Measurements from ENCODE around the gene UBQLNL. TPM values are rescaled to one million over a fixed set of nuclear protein-coding genes. Genes with fewer than 3 reads are reported as not detected.

UBQLNL gene
- total RNA-seq, 1 donor from 2014 or later: 0.19 TPM

DNA sequence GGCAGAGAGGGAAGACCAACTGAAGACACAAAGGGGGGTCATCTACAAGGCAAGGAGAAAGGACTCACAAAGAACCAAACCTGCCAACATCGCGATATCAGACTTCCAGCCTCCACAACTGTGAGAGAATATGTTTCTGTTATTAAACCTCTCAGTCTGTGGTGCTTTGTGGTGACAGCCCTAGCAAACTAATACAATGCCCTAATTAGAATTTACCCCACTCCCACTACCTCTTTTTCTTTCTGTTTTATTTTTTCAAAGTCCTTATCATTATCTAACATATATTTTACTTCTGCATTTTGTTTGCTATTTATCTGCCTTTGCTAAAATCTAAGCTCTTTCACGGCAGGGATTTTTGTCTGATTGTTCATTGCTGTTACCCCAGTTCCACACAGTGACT is 30.5 kb downstream of the UBQLNL start:
- no peaks in the 10 kb centered on the region for H3K27me3 Mint-ChIP-seq (ENCODE audit: insufficient read depth, low read depth)
- Histone ChIP-seq H4K20me1 (ENCODE audit: low read depth) (no peaks in the 10 kb centered on the region), H3K79me2 (ENCODE audit: low read depth) (no peaks in the 10 kb centered on the region), H3K9me3 (ENCODE audit: low read depth) (no peaks in the 10 kb centered on the region), H3K4me2 (no peak overlapping the region), H3K4me1 (peaks cover 4% of the 10 kb centered on the region), H3K27me3 (no peaks in the 10 kb centered on the region), H3K36me3 (no peaks in the 10 kb centered on the region), H3K4me3 (no peak overlapping the region), H3F3A (ENCODE audit: low read depth) (no peaks in the 10 kb centered on the region), H3K9ac (no peak overlapping the region), H2AFZ (replicated peaks) (no peak overlapping the region), H3K27ac (no peak overlapping the region)
- H3K9me3 Mint-ChIP-seq: no peaks in the 10 kb centered on the region
- H3K36me3 Mint-ChIP-seq: no peaks in the 10 kb centered on the region
- no peak for DNase-seq (ENCODE audit: low spot score)
- H3K27ac Mint-ChIP-seq: no peak overlapping the region
- no peak overlapping the region for H3K4me3 Mint-ChIP-seq
- H3K4me1 Mint-ChIP-seq: no peaks in the 10 kb centered on the region
- TF ChIP-seq, protein P1, sequence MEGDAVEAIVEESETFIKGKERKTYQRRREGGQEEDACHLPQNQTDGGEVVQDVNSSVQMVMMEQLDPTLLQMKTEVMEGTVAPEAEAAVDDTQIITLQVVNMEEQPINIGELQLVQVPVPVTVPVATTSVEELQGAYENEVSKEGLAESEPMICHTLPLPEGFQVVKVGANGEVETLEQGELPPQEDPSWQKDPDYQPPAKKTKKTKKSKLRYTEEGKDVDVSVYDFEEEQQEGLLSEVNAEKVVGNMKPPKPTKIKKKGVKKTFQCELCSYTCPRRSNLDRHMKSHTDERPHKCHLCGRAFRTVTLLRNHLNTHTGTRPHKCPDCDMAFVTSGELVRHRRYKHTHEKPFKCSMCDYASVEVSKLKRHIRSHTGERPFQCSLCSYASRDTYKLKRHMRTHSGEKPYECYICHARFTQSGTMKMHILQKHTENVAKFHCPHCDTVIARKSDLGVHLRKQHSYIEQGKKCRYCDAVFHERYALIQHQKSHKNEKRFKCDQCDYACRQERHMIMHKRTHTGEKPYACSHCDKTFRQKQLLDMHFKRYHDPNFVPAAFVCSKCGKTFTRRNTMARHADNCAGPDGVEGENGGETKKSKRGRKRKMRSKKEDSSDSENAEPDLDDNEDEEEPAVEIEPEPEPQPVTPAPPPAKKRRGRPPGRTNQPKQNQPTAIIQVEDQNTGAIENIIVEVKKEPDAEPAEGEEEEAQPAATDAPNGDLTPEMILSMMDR (IDR thresholded peaks at IDR 0.05): no peak
- TF ChIP-seq EZH2phosphoT487 (IDR thresholded peaks at IDR 0.05) (no peak), EZH2 (IDR thresholded peaks at IDR 0.05) (no peak)

DNA sequence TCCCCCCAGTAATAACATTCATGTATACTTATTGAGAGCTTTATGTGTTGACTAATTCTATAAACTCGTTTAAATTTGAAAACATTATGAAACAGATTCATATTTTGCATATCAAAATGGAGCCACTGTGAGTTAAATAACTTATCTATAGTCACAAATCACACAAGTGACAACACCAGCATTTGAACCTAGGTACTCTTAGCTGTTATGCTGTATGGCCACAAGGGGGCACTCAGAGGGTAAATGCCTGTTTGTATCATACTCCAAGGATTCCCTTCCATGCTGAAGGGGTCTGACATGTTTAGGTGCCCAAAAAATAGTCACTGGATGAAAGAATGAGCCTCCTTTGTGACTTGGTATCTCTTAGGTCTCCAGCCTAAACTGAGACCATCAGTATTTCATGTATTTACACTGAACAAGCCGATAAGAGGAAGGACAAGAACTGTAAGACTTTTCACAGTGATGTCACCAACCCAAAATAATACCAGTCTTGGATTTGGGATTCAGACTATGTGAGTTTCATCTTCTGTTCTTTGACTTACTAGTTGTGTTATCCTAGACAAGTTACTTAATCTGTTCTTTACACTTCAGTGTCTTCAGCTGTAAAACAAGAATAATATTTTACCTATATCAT is 40.2 kb downstream of the UBQLNL start:
- Histone ChIP-seq H4K20me1 (ENCODE audit: low read depth) (no peaks in the 10 kb centered on the region), H3K27me3 (no peaks in the 10 kb centered on the region), H3K4me1 (no peaks in the 10 kb centered on the region), H3K27ac (no peak overlapping the region), H3K9ac (no peak overlapping the region), H2AFZ (replicated peaks) (no peak overlapping the region), H3F3A (ENCODE audit: low read depth) (no peaks in the 10 kb centered on the region), H3K79me2 (ENCODE audit: low read depth) (no peaks in the 10 kb centered on the region), H3K9me3 (ENCODE audit: low read depth) (no peaks in the 10 kb centered on the region), H3K4me2 (no peak overlapping the region), H3K36me3 (no peaks in the 10 kb centered on the region), H3K4me3 (no peak overlapping the region)
- no peak for TF ChIP-seq EZH2 (IDR thresholded peaks at IDR 0.05)
- TF ChIP-seq, protein P1 (IDR thresholded peaks at IDR 0.05): peak; percentile 87
- Mint-ChIP-seq H3K4me3 (no peak overlapping the region), H3K36me3 (no peaks in the 10 kb centered on the region), H3K27ac (no peak overlapping the region), H3K27me3 (ENCODE audit: insufficient read depth, low read depth) (no peaks in the 10 kb centered on the region), H3K4me1 (no peaks in the 10 kb centered on the region), H3K9me3 (peaks cover 4% of the 10 kb centered on the region)
- peak; percentile 73 for DNase-seq (ENCODE audit: low spot score)

DNA sequence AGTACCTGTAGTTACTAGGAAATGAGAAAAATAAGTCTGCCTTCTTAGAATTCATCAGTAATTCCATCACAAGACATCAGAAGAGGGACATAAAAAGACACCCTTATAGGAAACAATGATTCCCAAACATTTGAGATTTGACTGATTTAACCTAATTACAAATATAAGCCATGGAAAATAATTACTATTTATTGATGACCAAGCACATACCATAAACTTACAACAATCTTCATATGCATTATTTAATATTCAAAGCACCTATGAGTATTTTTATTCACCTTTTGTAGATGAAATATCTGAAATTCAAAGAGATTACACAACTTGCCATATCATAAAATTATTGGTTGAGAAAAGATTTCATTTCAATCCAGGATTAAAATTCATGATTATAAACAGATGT is 42.6 kb downstream of the UBQLNL start:
- Histone ChIP-seq H3K79me2 (ENCODE audit: low read depth) (no peaks in the 10 kb centered on the region), H4K20me1 (ENCODE audit: low read depth) (no peaks in the 10 kb centered on the region), H3K4me3 (no peak overlapping the region), H3K27ac (no peak overlapping the region), H3K4me2 (no peak overlapping the region), H3K36me3 (no peaks in the 10 kb centered on the region), H3K9ac (no peak overlapping the region), H2AFZ (replicated peaks) (no peak overlapping the region), H3K9me3 (ENCODE audit: low read depth) (no peaks in the 10 kb centered on the region), H3K27me3 (no peaks in the 10 kb centered on the region), H3F3A (ENCODE audit: low read depth) (no peaks in the 10 kb centered on the region), H3K4me1 (no peaks in the 10 kb centered on the region)
- DNase-seq (ENCODE audit: low spot score): no peak
- Mint-ChIP-seq H3K27ac (no peak overlapping the region), H3K9me3 (peaks cover 4% of the 10 kb centered on the region), H3K36me3 (no peaks in the 10 kb centered on the region), H3K4me3 (no peak overlapping the region), H3K27me3 (ENCODE audit: insufficient read depth, low read depth) (no peaks in the 10 kb centered on the region), H3K4me1 (no peaks in the 10 kb centered on the region)
- TF ChIP-seq, protein P1 (IDR thresholded peaks at IDR 0.05): no peak
- no peak for TF ChIP-seq EZH2 (IDR thresholded peaks at IDR 0.05)
- no peak for TF ChIP-seq EZH2phosphoT487 (IDR thresholded peaks at IDR 0.05)

All from neural progenitor cell (in vitro differentiated cells).